Loucy (cell line): ENCODE results near the gene CDH4.

Experiments used
- H2AFZ ChIP-seq: fragments of 200-600 bp; sonication (generic); 2 replicates; pipeline ENCODE4 v1.6.0; 2016; ENCODE audit warnings: antibody characterized with exemption, mild to moderate bottlenecking, low read length, moderate library complexity
- H3F3A ChIP-seq: fragments of 200-600 bp; 2 replicates; pipeline ENCODE4 v1.6.0; 2016; ENCODE audit warnings: antibody characterized with exemption, low read depth, mild to moderate bottlenecking
- H3K27me3 ChIP-seq: fragments of 200-600 bp; sonication (generic); 2 replicates; pipeline ENCODE4 v1.6.1; 2014; ENCODE audit warnings: low read length, mild to moderate bottlenecking; ENCODE audit not compliant: insufficient read depth, poor library complexity, severe bottlenecking
- H3K36me3 ChIP-seq: fragments of 200-600 bp; sonication (generic); 2 replicates; pipeline ENCODE4 v1.6.1; 2016; ENCODE audit warnings: low read length; ENCODE audit not compliant: insufficient read depth
- H3K4me1 ChIP-seq: fragments of 200-600 bp; sonication (generic); 2 replicates; pipeline ENCODE4 v1.5.1; 2014; ENCODE audit warnings: low read length, mild to moderate bottlenecking; ENCODE audit not compliant: insufficient read depth, poor library complexity, severe bottlenecking
- H3K4me2 ChIP-seq: fragments of 200-600 bp; sonication (generic); 2 replicates; pipeline ENCODE4 v1.6.0; 2014; ENCODE audit warnings: antibody characterized with exemption, low read length, low read depth, mild to moderate bottlenecking; ENCODE audit not compliant: poor library complexity, severe bottlenecking
- H3K4me3 ChIP-seq: fragments of 200-600 bp; sonication (generic); 2 replicates; pipeline ENCODE4 v1.5.1; 2014; ENCODE audit warnings: low read length, mild to moderate bottlenecking, mixed read lengths; ENCODE audit not compliant: poor library complexity, severe bottlenecking
- H3K79me2 ChIP-seq: fragments of 200-600 bp; sonication (generic); 2 replicates; pipeline ENCODE4 v1.6.1; 2014; ENCODE audit warnings: low read length; ENCODE audit not compliant: insufficient read depth
- H3K9ac ChIP-seq: fragments of 200-600 bp; sonication (generic); 2 replicates; pipeline ENCODE4 v1.6.0; 2014; ENCODE audit warnings: mild to moderate bottlenecking, low read depth, low read length, moderate library complexity; ENCODE audit not compliant: poor library complexity, severe bottlenecking
- H3K9me2 ChIP-seq: fragments of 200-600 bp; sonication (generic); replicated peaks from 2 replicates; pipeline ENCODE4 v1.6.1; 2016; ENCODE audit warnings: low read depth, low read length, mixed read lengths
- H3K9me3 ChIP-seq: fragments of 200-600 bp; sonication (generic); 2 replicates; pipeline ENCODE4 v1.6.1; 2014; ENCODE audit warnings: mild to moderate bottlenecking, antibody characterized with exemption, low read length, low read depth; ENCODE audit not compliant: insufficient read depth
- H4K20me1 ChIP-seq: fragments of 200-600 bp; sonication (generic); 2 replicates; pipeline ENCODE4 v1.6.0; 2014; ENCODE audit warnings: antibody characterized with exemption, low read length, mild to moderate bottlenecking; ENCODE audit not compliant: insufficient read depth, poor library complexity, severe bottlenecking
- EZH2phosphoT487 ChIP-seq: fragments of 200-600 bp; IDR thresholded peaks from 2 replicates; pipeline ENCODE4 v1.6.1; 2018; ENCODE audit warnings: antibody characterized with exemption, mild to moderate bottlenecking, moderate library complexity, borderline replicate concordance
- TF ChIP-seq, protein P1 (sequence below): fragments of 200-600 bp; sonication (generic); conservative IDR thresholded peaks from 2 replicates; pipeline ENCODE4 v1.5.1; 2014; ENCODE audit warnings: mild to moderate bottlenecking, antibody characterized with exemption, low read length

CDH4 gene

DNA sequence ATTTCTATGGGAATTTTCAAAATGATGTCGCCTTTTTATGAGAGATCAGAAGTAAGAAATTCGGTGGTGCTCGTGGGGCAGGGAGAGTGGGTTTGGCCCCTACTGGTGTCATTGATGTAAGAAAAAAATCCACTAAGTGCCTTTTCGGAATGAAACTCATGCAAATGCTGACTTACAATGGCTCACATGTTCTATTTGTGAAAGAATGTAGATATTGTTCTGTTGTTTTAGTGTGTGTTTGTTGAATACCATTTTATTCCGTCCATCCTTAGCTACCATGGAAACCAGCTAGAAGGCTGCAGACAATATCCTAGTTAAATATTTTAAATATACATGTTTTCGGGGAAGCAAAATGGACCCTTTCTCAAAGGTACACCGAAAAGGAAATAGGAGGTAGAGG is 508.7 kb downstream of the CDH4 start:
- H4K20me1 ChIP-seq: no peaks in the 10 kb centered on the region
- no peaks in the 10 kb centered on the region for H3K4me1 ChIP-seq
- TF ChIP-seq EZH2phosphoT487: no peak
- TF ChIP-seq, protein P1, sequence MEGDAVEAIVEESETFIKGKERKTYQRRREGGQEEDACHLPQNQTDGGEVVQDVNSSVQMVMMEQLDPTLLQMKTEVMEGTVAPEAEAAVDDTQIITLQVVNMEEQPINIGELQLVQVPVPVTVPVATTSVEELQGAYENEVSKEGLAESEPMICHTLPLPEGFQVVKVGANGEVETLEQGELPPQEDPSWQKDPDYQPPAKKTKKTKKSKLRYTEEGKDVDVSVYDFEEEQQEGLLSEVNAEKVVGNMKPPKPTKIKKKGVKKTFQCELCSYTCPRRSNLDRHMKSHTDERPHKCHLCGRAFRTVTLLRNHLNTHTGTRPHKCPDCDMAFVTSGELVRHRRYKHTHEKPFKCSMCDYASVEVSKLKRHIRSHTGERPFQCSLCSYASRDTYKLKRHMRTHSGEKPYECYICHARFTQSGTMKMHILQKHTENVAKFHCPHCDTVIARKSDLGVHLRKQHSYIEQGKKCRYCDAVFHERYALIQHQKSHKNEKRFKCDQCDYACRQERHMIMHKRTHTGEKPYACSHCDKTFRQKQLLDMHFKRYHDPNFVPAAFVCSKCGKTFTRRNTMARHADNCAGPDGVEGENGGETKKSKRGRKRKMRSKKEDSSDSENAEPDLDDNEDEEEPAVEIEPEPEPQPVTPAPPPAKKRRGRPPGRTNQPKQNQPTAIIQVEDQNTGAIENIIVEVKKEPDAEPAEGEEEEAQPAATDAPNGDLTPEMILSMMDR: no peak
- H3K9ac ChIP-seq: no peak overlapping the region
- no peaks in the 10 kb centered on the region for H3K27me3 ChIP-seq
- peaks cover 14% of the 10 kb centered on the region; the same call in 1 of the 2 replicates for H3K36me3 ChIP-seq
- H2AFZ ChIP-seq: no peak overlapping the region
- no peak overlapping the region for H3K4me2 ChIP-seq
- H3K4me3 ChIP-seq: no peak overlapping the region
- no peaks in the 10 kb centered on the region for H3K9me2 ChIP-seq
- H3F3A ChIP-seq: no peaks in the 10 kb centered on the region
- no peaks in the 10 kb centered on the region for H3K9me3 ChIP-seq
- H3K79me2 ChIP-seq: no peaks in the 10 kb centered on the region

DNA sequence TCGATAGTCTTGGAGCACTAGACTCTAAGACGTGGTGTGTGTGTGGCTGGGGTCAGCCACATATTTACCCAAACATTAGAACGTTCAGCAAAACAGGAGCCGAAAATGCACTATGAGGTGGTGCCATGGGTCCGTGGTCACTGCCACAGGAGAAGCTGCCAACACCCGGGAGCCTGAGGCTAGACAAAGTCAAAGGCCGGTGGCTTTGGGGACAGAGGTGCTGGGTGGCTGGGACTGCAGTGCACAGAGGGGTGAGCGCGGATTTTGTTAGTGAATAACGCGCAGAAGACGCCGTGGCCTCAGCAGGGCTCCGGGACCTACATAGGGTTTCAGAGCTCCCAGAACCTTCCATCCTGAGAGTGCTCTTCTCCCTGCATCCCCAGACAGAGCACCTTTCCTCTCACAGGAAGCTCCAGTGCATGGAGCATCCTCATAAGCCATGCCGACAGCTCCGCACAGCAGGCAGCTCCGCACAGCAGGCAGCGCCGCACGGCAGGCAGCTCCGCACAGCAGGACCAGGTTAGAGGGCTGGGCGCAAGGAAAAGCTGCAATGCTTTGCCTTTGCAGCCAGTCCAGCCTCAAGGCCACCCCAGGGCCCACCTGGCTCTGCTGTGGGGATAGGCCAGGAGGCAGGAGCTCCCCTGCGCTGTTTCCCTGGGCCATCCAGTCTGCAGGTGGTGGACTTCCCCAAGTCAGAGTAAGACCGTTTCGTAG is 509.5 kb downstream of the CDH4 start:
- Histone ChIP-seq H3K9ac (no peak overlapping the region), H2AFZ (no peak overlapping the region)

DNA sequence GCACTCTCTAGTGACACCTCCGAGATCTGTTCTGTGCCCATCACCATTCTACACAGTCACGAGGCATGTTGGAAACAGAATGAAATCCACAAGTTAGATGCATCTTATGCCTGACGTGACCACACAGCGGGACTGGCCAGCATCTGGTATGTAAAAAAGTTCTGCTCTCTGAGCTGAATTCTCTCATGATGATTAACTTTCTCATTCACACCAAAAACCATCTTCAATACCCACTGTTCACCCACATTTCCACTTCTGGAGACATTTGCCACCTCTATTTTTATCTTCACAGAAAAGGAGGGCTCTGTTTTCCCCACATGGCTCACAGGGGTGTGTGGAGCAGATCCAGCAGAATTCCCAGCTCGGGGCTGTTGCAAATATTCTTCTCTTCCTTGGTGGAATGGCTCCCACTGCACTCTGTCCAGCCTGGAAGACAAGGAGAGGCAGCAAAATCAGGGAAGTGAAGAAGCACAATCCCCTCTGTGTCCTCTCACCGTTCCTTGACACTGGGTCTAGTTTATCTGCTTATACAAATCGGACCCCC is 510.2 kb downstream of the CDH4 start:
- no peaks in the 10 kb centered on the region for H3F3A ChIP-seq
- H3K4me1 ChIP-seq: no peaks in the 10 kb centered on the region
- no peaks in the 10 kb centered on the region for H3K9me2 ChIP-seq
- H3K9me3 ChIP-seq: no peaks in the 10 kb centered on the region
- no peaks in the 10 kb centered on the region for H4K20me1 ChIP-seq
- TF ChIP-seq, protein P1: no peak
- TF ChIP-seq EZH2phosphoT487: no peak
- no peaks in the 10 kb centered on the region for H3K79me2 ChIP-seq
- H2AFZ ChIP-seq: no peak overlapping the region
- H3K27me3 ChIP-seq: no peaks in the 10 kb centered on the region
- no peak overlapping the region for H3K9ac ChIP-seq
- no peak overlapping the region for H3K4me3 ChIP-seq
- peaks cover 12% of the 10 kb centered on the region; the same call in 1 of the 2 replicates for H3K36me3 ChIP-seq
- no peak overlapping the region for H3K4me2 ChIP-seq

More for the DNA sequence above, 509.5 kb downstream of the CDH4 start:
- no peaks in the 10 kb centered on the region for H3K9me3 ChIP-seq
- H3K4me3 ChIP-seq: no peak overlapping the region
- H3K9me2 ChIP-seq: no peaks in the 10 kb centered on the region
- no peaks in the 10 kb centered on the region for H3K79me2 ChIP-seq
- H3K36me3 ChIP-seq: peaks cover 12% of the 10 kb centered on the region; the same call in 1 of the 2 replicates
- no peaks in the 10 kb centered on the region for H4K20me1 ChIP-seq
- H3K27me3 ChIP-seq: no peaks in the 10 kb centered on the region
- no peaks in the 10 kb centered on the region for H3F3A ChIP-seq
- no peaks in the 10 kb centered on the region for H3K4me1 ChIP-seq
- TF ChIP-seq, protein P1: no peak
- no peak for TF ChIP-seq EZH2phosphoT487
- H3K4me2 ChIP-seq: no peak overlapping the region
